Liver (tissue), 9 donors: ENCODE data around the gene MFAP3L. TPM values are rescaled to one million over a fixed set of nuclear protein-coding genes. Genes with fewer than 3 reads are reported as not detected.

Experiments used
- DNase-seq: peaks from one replicate; pipeline ENCODE4 v3.0.0-alpha.2; 2017; ENCODE audit warnings: low spot score
- H3K27ac ChIP-seq, 2 donors: one replicate each; pipeline ENCODE4 v1.7.0; 2013; ENCODE audit warnings: inconsistent platforms in 2 of 2, low read length in 2 of 2, control low read depth in 1 of 2, low read depth in 1 of 2, mild to moderate bottlenecking in 1 of 2
- H3K27me3 ChIP-seq, 4 donors: one replicate each; pipeline versions ENCODE4 v1.6.1 to v1.7.0; 2013; ENCODE audit warnings: low read length in 3 of 4, inconsistent platforms in 1 of 4, mild to moderate bottlenecking in 1 of 4, moderate library complexity in 1 of 4; ENCODE audit not compliant: control insufficient read depth in 4 of 4, insufficient read depth in 4 of 4
- H3K36me3 ChIP-seq, 4 donors: one replicate each; pipeline versions ENCODE4 v1.6.1 to v1.7.0; 2013; ENCODE audit warnings: low read length in 3 of 4, mild to moderate bottlenecking in 3 of 4, low read depth in 1 of 4, moderate library complexity in 1 of 4; ENCODE audit not compliant: control insufficient read depth in 4 of 4, insufficient read depth in 3 of 4
- H3K4me1 ChIP-seq, 4 donors: one replicate each; pipeline versions ENCODE4 v1.6.1 to v1.7.0; 2013; ENCODE audit warnings: low read length in 3 of 4, mild to moderate bottlenecking in 3 of 4, moderate library complexity in 1 of 4; ENCODE audit not compliant: control insufficient read depth in 4 of 4, insufficient read depth in 4 of 4
- H3K4me3 ChIP-seq, 3 donors: one replicate each; pipeline versions ENCODE4 v1.6.1 to v1.7.0; 2013; ENCODE audit warnings: low read length in 3 of 3, control low read depth in 1 of 3, low read depth in 1 of 3, mild to moderate bottlenecking in 1 of 3
- H3K9ac ChIP-seq, 2 donors: one replicate each; pipeline ENCODE4 v1.7.0; 2013; ENCODE audit warnings: low read length in 2 of 2, mild to moderate bottlenecking in 2 of 2, moderate library complexity in 2 of 2, control low read depth in 1 of 2, low read depth in 1 of 2
- H3K9me3 ChIP-seq, 4 donors: one replicate each; pipeline versions ENCODE4 v1.6.1 to v1.7.0; 2013; ENCODE audit warnings: low read length in 3 of 4; ENCODE audit not compliant: control insufficient read depth in 4 of 4
- ATF3 ChIP-seq: IDR thresholded peaks from 2 replicates; pipeline ENCODE4 v1.6.1; 2016; ENCODE audit warnings: antibody characterized with exemption
- CTCF ChIP-seq: fragments of 150-350 bp; IDR thresholded peaks from 2 replicates; pipeline ENCODE4 v1.5.1; 2017; ENCODE audit warnings: improper control_type of control experiment, low read depth, low read length; ENCODE audit not compliant: missing input control
- EGR1 ChIP-seq, 2 donors: IDR thresholded peaks; 2 replicates each; pipeline ENCODE4 v1.6.1; 2016 to 2018; ENCODE audit warnings: antibody characterized with exemption in 2 of 2, low read depth in 2 of 2
- FOXA1 ChIP-seq: IDR thresholded peaks from 2 replicates; pipeline ENCODE4 v1.6.1; 2016; ENCODE audit warnings: antibody characterized with exemption
- GABPA ChIP-seq, 2 donors: IDR thresholded peaks in 1 of 2; conservative IDR thresholded peaks in 1 of 2; 2 replicates each; pipeline ENCODE4 v1.6.1; 2016; ENCODE audit warnings: antibody characterized with exemption in 2 of 2, mild to moderate bottlenecking in 1 of 2, moderate library complexity in 1 of 2
- HNF4A ChIP-seq, 2 donors: conservative IDR thresholded peaks; 2 replicates each; pipeline ENCODE4 v1.6.1; 2016; ENCODE audit warnings: antibody characterized with exemption in 2 of 2, mild to moderate bottlenecking in 2 of 2
- HNF4G ChIP-seq: IDR thresholded peaks from 2 replicates; pipeline ENCODE4 v1.6.1; 2016; ENCODE audit warnings: antibody characterized with exemption
- JUND ChIP-seq, 2 donors: IDR thresholded peaks; 2 replicates each; pipeline ENCODE4 v1.6.1; 2016; ENCODE audit warnings: antibody characterized with exemption in 2 of 2
- NR2F2 ChIP-seq: IDR thresholded peaks from 2 replicates; pipeline ENCODE4 v1.6.1; 2016; ENCODE audit warnings: antibody characterized with exemption
- RAD21 ChIP-seq, 2 donors: IDR thresholded peaks; 2 replicates each; pipeline ENCODE4 v1.6.1; 2016; ENCODE audit warnings: antibody characterized with exemption in 2 of 2, mild to moderate bottlenecking in 2 of 2
- RXRA ChIP-seq, 2 donors: IDR thresholded peaks; 2 replicates each; pipeline ENCODE4 v1.6.1; 2017 to 2018; ENCODE audit warnings: antibody characterized with exemption in 2 of 2, mild to moderate bottlenecking in 1 of 2
- SP1 ChIP-seq: IDR thresholded peaks from 2 replicates; pipeline ENCODE4 v1.6.1; 2018; ENCODE audit warnings: antibody characterized with exemption, mild to moderate bottlenecking
- TAF1 ChIP-seq: conservative IDR thresholded peaks from 2 replicates; pipeline ENCODE4 v1.6.1; 2016; ENCODE audit warnings: antibody characterized with exemption, mild to moderate bottlenecking
- YY1 ChIP-seq: IDR thresholded peaks from 2 replicates; pipeline ENCODE4 v1.6.1; 2016; ENCODE audit warnings: antibody characterized with exemption, mild to moderate bottlenecking
- ZBTB33 ChIP-seq: IDR thresholded peaks from 2 replicates; pipeline ENCODE4 v1.6.1; 2016; ENCODE audit warnings: antibody characterized with exemption
- WGBS: extraction: QIAGEN DNeasy Blood & Tissue Kit; methylation state at CpG from one replicate; pipeline ENCODE4 v1.1.7; 2013; 5-methylcytosine and 5-hydroxymethylcytosine counted together
- polyA plus RNA-seq, 2 donors: library from polyadenylated mRNA; stranded (reverse) in 1 of 2; unstranded in 1 of 2; fragments of 200-250 nt in 1 of 2; fragments of >200 nt in 1 of 2; fragmentation: Nextera tagmentation in 1 of 2; extraction: Ambion mirVana in 1 of 2; gene quantifications; one replicate each; pipeline versions ENCODE4 v1.2.1 to v1.2.3, GENCODE V29; 2013 to 2015
- total RNA-seq, 2 donors: library from RNA; depleted of rRNA; stranded (reverse); fragments of >200 nt; gene quantifications; one replicate each; pipeline ENCODE4 v1.2.3, GENCODE V29; 2014
- TF ChIP-seq, protein P1 (sequence below): IDR thresholded peaks from 2 replicates; pipeline ENCODE4 v1.6.1; 2016; ENCODE audit warnings: antibody characterized with exemption
- TF ChIP-seq, protein P2 (sequence below): IDR thresholded peaks from 2 replicates; pipeline ENCODE4 v1.6.1; 2016; ENCODE audit warnings: antibody characterized with exemption, mild to moderate bottlenecking
- donor health status: healthy.
- donor health status: healthy.
- donor health status: healthy.
- donor health status: healthy.
- donor health status: healthy.

Gene MFAP3L
- total and polyA plus RNA-seq, 4 donors, result 16.5 to 102 (median 18.5) TPM

DNA sequence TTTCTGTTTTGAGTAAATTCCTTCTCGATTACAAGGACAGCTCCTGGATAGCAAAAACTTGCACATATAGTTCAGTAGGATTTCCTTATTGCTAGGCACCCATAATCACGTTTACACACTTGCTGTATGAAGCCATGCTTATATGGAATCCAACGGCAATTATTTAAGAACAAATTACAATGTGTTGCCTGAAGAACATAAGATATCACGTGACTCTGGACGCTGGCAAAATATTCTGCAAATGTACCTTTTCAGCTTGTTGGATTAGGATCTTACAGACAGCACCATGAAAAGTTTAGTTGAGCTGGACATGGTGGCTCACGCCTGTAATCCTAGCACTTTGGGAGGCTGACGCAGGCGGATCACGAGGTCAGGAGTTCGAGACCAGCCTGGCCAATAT is 17.4 kb downstream of the MFAP3L start:
- Histone ChIP-seq H3K9me3 (no peaks in the 10 kb centered on the region), H3K27me3 (no peaks in the 10 kb centered on the region), H3K4me1 (peaks cover 0 to 9% (median 0%) of the 10 kb centered on the region in 4 donors), H3K27ac (no peak overlapping the region), H3K36me3 (peaks cover 0 to 3% (median under 1%) of the 10 kb centered on the region in 4 donors), H3K4me3 (no peak overlapping the region), H3K9ac (no peak overlapping the region)
- 92% methylated on average over 10 of the region's 10 CpGs for WGBS
- TF ChIP-seq ATF3, result no peak
- no peak for TF ChIP-seq GABPA (IDR thresholded peaks at IDR 0.05 in 1 of 2, conservative IDR thresholded peaks at IDR 0.05 in 1 of 2)
- TF ChIP-seq JUND (IDR thresholded peaks at IDR 0.05), result no peak
- no peak for TF ChIP-seq YY1
- TF ChIP-seq FOXA1, result no peak
- no peak for TF ChIP-seq SP1
- no peak for TF ChIP-seq ZBTB33
- no peak for TF ChIP-seq HNF4G
- TF ChIP-seq NR2F2, result no peak
- DNase-seq, result no peak

GRCh38 chr4:170008371-170008770 is 17.8 kb downstream of the MFAP3L start:
- Histone ChIP-seq H3K4me3 (no peak overlapping the region), H3K36me3 (peaks cover 0 to 3% (median under 1%) of the 10 kb centered on the region in 4 donors), H3K27me3 (no peaks in the 10 kb centered on the region), H3K4me1 (peaks cover 0 to 9% (median 0%) of the 10 kb centered on the region in 4 donors), H3K9ac (no peak overlapping the region), H3K9me3 (no peaks in the 10 kb centered on the region), H3K27ac (no peak overlapping the region)
- WGBS, result 84% methylated on average over 3 of the region's 3 CpGs
- TF ChIP-seq RAD21 (IDR thresholded peaks at IDR 0.05) (peak in 1 of 2 donors; percentile 24), HNF4G (no peak)
- DNase-seq, result no peak

DNA sequence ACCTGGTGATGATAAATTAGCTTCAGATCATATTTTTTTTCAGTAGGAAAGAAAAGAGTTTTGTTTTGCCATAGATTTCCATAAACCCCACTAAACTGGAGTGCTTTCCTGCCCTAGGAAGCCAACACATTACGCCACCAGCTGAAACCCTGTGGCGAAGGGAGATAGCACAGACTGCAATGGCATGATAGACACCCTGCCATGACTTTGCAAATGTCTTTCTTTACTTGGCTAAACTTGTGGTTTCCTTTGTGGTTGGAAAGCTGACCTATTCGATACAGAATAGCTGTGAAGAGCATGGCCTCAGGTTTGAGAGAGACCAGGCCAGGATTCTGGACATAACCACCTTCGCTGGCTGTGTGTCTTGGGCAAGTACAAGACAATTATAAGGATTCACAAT is 19.1 kb downstream of the MFAP3L start:
- 88% methylated on average over 4 of the region's 4 CpGs for WGBS
- H3K9ac ChIP-seq, result no peak overlapping the region
- no peak overlapping the region for H3K27ac ChIP-seq
- no peaks in the 10 kb centered on the region for H3K27me3 ChIP-seq
- H3K4me1 ChIP-seq, result peaks cover 0 to 3% (median 0%) of the 10 kb centered on the region in 4 donors
- peak; percentile 72 for DNase-seq
- TF ChIP-seq JUND (IDR thresholded peaks at IDR 0.05), result no peak
- TF ChIP-seq CTCF, result no peak
- no peak for TF ChIP-seq HNF4A (conservative IDR thresholded peaks at IDR 0.05)
- TF ChIP-seq RXRA (IDR thresholded peaks at IDR 0.05), result no peak
- no peak for TF ChIP-seq NR2F2
- TF ChIP-seq ATF3, result no peak
- no peak for TF ChIP-seq TAF1
- TF ChIP-seq EGR1 (IDR thresholded peaks at IDR 0.05; ENCODE audit: low read depth in 2 of 2), result no peak
- no peak for TF ChIP-seq RAD21 (IDR thresholded peaks at IDR 0.05)
- no peak for TF ChIP-seq HNF4G
- TF ChIP-seq YY1, result no peak
- TF ChIP-seq, protein P1, sequence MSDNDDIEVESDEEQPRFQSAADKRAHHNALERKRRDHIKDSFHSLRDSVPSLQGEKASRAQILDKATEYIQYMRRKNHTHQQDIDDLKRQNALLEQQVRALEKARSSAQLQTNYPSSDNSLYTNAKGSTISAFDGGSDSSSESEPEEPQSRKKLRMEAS, result no peak
- TF ChIP-seq GABPA (IDR thresholded peaks at IDR 0.05 in 1 of 2, conservative IDR thresholded peaks at IDR 0.05 in 1 of 2), result no peak
- TF ChIP-seq SP1, result no peak
- TF ChIP-seq, protein P2, sequence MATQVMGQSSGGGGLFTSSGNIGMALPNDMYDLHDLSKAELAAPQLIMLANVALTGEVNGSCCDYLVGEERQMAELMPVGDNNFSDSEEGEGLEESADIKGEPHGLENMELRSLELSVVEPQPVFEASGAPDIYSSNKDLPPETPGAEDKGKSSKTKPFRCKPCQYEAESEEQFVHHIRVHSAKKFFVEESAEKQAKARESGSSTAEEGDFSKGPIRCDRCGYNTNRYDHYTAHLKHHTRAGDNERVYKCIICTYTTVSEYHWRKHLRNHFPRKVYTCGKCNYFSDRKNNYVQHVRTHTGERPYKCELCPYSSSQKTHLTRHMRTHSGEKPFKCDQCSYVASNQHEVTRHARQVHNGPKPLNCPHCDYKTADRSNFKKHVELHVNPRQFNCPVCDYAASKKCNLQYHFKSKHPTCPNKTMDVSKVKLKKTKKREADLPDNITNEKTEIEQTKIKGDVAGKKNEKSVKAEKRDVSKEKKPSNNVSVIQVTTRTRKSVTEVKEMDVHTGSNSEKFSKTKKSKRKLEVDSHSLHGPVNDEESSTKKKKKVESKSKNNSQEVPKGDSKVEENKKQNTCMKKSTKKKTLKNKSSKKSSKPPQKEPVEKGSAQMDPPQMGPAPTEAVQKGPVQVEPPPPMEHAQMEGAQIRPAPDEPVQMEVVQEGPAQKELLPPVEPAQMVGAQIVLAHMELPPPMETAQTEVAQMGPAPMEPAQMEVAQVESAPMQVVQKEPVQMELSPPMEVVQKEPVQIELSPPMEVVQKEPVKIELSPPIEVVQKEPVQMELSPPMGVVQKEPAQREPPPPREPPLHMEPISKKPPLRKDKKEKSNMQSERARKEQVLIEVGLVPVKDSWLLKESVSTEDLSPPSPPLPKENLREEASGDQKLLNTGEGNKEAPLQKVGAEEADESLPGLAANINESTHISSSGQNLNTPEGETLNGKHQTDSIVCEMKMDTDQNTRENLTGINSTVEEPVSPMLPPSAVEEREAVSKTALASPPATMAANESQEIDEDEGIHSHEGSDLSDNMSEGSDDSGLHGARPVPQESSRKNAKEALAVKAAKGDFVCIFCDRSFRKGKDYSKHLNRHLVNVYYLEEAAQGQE, result no peak
- H3K9me3 ChIP-seq, result no peaks in the 10 kb centered on the region
- no peak overlapping the region for H3K4me3 ChIP-seq
- H3K36me3 ChIP-seq, result peaks cover 0 to 3% (median under 1%) of the 10 kb centered on the region in 4 donors
